ENCODE measurements around the gene PPP2CA.

The PPP2CA gene

GRCh38 chr5:134189031-134189430, 36.8 kb downstream of the PPP2CA start:
- H3K4me1 Mint-ChIP-seq, result peaks cover 3% of the 10 kb centered on the region
- no peaks in the 10 kb centered on the region for H3K36me3 Mint-ChIP-seq

GRCh38 chr5:134188092-134188491, 37.8 kb downstream of the PPP2CA start:
- Mint-ChIP-seq H3K9me3 (no peaks in the 10 kb centered on the region), H3K27me3 (no peaks in the 10 kb centered on the region), H3K4me3 (no peak overlapping the region), H3K4me1 (peaks cover 3% of the 10 kb centered on the region), H3K36me3 (no peaks in the 10 kb centered on the region), H3K27ac (no peak overlapping the region)
- DNase-seq (ENCODE audit: low spot score in 2 of 2) (no peak), ATAC-seq (ENCODE audit: low read depth) (no peak)

More at GRCh38 chr5:134189031-134189430, 36.8 kb downstream of the PPP2CA start:
- H3K27me3 Mint-ChIP-seq, result no peaks in the 10 kb centered on the region
- no peak overlapping the region for H3K27ac Mint-ChIP-seq
- no peaks in the 10 kb centered on the region for H3K9me3 Mint-ChIP-seq
- H3K4me3 Mint-ChIP-seq, result no peak overlapping the region
- ATAC-seq (ENCODE audit: low read depth) (no peak), DNase-seq (ENCODE audit: low spot score in 2 of 2) (no peak)

GRCh38 chr5:134184155-134185135, 41.4 kb downstream of the PPP2CA start:
- H3K27ac Mint-ChIP-seq, result no peak overlapping the region
- no peaks in the 10 kb centered on the region for H3K27me3 Mint-ChIP-seq
- H3K36me3 Mint-ChIP-seq, result no peaks in the 10 kb centered on the region
- ATAC-seq (ENCODE audit: low read depth) (peak; percentile 97), DNase-seq (ENCODE audit: low spot score in 2 of 2) (peak; percentile 77 to 82)
- no peak overlapping the region for H3K4me3 Mint-ChIP-seq
- H3K4me1 Mint-ChIP-seq, result peaks cover 3% of the 10 kb centered on the region
- H3K9me3 Mint-ChIP-seq, result no peaks in the 10 kb centered on the region

GRCh38 chr5:134183481-134183880, 42.4 kb downstream of the PPP2CA start:
- no peaks in the 10 kb centered on the region for H3K36me3 Mint-ChIP-seq
- H3K4me3 Mint-ChIP-seq, result no peak overlapping the region
- H3K27me3 Mint-ChIP-seq, result no peaks in the 10 kb centered on the region
- no peak for DNase-seq (ENCODE audit: low spot score in 2 of 2)
- H3K4me1 Mint-ChIP-seq, result peaks cover 3% of the 10 kb centered on the region
- no peaks in the 10 kb centered on the region for H3K9me3 Mint-ChIP-seq
- H3K27ac Mint-ChIP-seq, result no peak overlapping the region
- ATAC-seq (ENCODE audit: low read depth), result no peak

GRCh38 chr5:134178096-134178419, 47.8 kb downstream of the PPP2CA start:
- Mint-ChIP-seq H3K27me3 (no peaks in the 10 kb centered on the region), H3K9me3 (no peaks in the 10 kb centered on the region), H3K4me3 (peak overlapping the region; percentile 94), H3K27ac (peak overlapping the region; percentile 99), H3K36me3 (peaks cover 5% of the 10 kb centered on the region), H3K4me1 (peaks cover 16% of the 10 kb centered on the region)
- DNase-seq (ENCODE audit: low spot score in 2 of 2), result no peak
- ATAC-seq (ENCODE audit: low read depth), result no peak

GRCh38 chr5:134177369-134178095, 48.3 kb downstream of the PPP2CA start:
- peaks cover 16% of the 10 kb centered on the region for H3K4me1 Mint-ChIP-seq
- peaks cover 6% of the 10 kb centered on the region for H3K36me3 Mint-ChIP-seq
- no peaks in the 10 kb centered on the region for H3K27me3 Mint-ChIP-seq
- H3K9me3 Mint-ChIP-seq, result no peaks in the 10 kb centered on the region
- ATAC-seq (ENCODE audit: low read depth), result peak; percentile 31
- peak overlapping the region; percentile 99 for H3K27ac Mint-ChIP-seq
- peak in 1 of 2 donors; percentile 9 for DNase-seq (ENCODE audit: low spot score in 2 of 2)
- H3K4me3 Mint-ChIP-seq, result peak overlapping the region; percentile 94

- ATAC-seq (ENCODE audit: low read depth) (peak; percentile 85), DNase-seq (ENCODE audit: low spot score in 2 of 2) (peak; percentile 93 to 98)
- peak within 1 kb of the TSS; percentile 94 for H3K4me3 Mint-ChIP-seq
- H3K4me1 Mint-ChIP-seq, result peaks cover 19% of the 10 kb centered on the region
- H3K9me3 Mint-ChIP-seq, result no peaks in the 10 kb centered on the region
- H3K27me3 Mint-ChIP-seq, result no peaks in the 10 kb centered on the region
- peak within 1 kb of the TSS; percentile 99 for H3K27ac Mint-ChIP-seq
- peaks cover 11% of the 10 kb centered on the region for H3K36me3 Mint-ChIP-seq
These were observed 49.1 kb downstream of the PPP2CA start, which contains the start of gene SKP1 for GRCh38 chr5:134176511-134177368. Gene SKP1, minus strand, starts transcription at chr5:134176950. Its CDS starts 2,928 bp downstream, at chr5:134174022.

- H3K36me3 Mint-ChIP-seq, result peaks cover 16% of the 10 kb centered on the region
- H3K4me1 Mint-ChIP-seq, result peaks cover 25% of the 10 kb centered on the region
- H3K4me3 Mint-ChIP-seq, result peak overlapping the region; percentile 94
- peak overlapping the region; percentile 99 for H3K27ac Mint-ChIP-seq
- no peaks in the 10 kb centered on the region for H3K27me3 Mint-ChIP-seq
- H3K9me3 Mint-ChIP-seq, result no peaks in the 10 kb centered on the region
- ATAC-seq (ENCODE audit: low read depth) (peak; percentile 6), DNase-seq (ENCODE audit: low spot score in 2 of 2) (no peak)
These were observed 49.9 kb downstream of the PPP2CA start for GRCh38 chr5:134175921-134176510.

GRCh38 chr5:134174841-134175839, 50.7 kb downstream of the PPP2CA start:
- H3K4me3 Mint-ChIP-seq, result peak overlapping the region; percentile 46
- H3K27me3 Mint-ChIP-seq, result no peaks in the 10 kb centered on the region
- no peaks in the 10 kb centered on the region for H3K9me3 Mint-ChIP-seq
- peaks cover 25% of the 10 kb centered on the region for H3K4me1 Mint-ChIP-seq
- peaks cover 16% of the 10 kb centered on the region for H3K36me3 Mint-ChIP-seq
- H3K27ac Mint-ChIP-seq, result peak overlapping the region; percentile 99
- ATAC-seq (ENCODE audit: low read depth) (no peak), DNase-seq (ENCODE audit: low spot score in 2 of 2) (no peak)

GRCh38 chr5:134171972-134172371, 53.9 kb downstream of the PPP2CA start:
- Mint-ChIP-seq H3K27me3 (no peaks in the 10 kb centered on the region), H3K4me3 (no peak overlapping the region), H3K4me1 (peaks cover 28% of the 10 kb centered on the region), H3K27ac (no peak overlapping the region), H3K36me3 (peaks cover 22% of the 10 kb centered on the region), H3K9me3 (no peaks in the 10 kb centered on the region)
- no peak for DNase-seq (ENCODE audit: low spot score in 2 of 2)
- ATAC-seq (ENCODE audit: low read depth), result no peak

- H3K9me3 Mint-ChIP-seq, result no peaks in the 10 kb centered on the region
- no peak for DNase-seq (ENCODE audit: low spot score in 2 of 2)
- H3K36me3 Mint-ChIP-seq, result peaks cover 39% of the 10 kb centered on the region
These were observed 63.3 kb downstream of the PPP2CA start for GRCh38 chr5:134162592-134162991.

GRCh38 chr5:134161513-134162395, 64.1 kb downstream of the PPP2CA start:
- Mint-ChIP-seq H3K36me3 (peaks cover 39% of the 10 kb centered on the region), H3K27ac (no peak overlapping the region), H3K9me3 (no peaks in the 10 kb centered on the region), H3K4me3 (no peak overlapping the region), H3K27me3 (no peaks in the 10 kb centered on the region), H3K4me1 (peaks cover 3% of the 10 kb centered on the region)
- ATAC-seq (ENCODE audit: low read depth) (no peak), DNase-seq (ENCODE audit: low spot score in 2 of 2) (no peak)

More at GRCh38 chr5:134162592-134162991, 63.3 kb downstream of the PPP2CA start:
- Mint-ChIP-seq H3K27ac (no peak overlapping the region), H3K27me3 (no peaks in the 10 kb centered on the region), H3K4me3 (no peak overlapping the region), H3K4me1 (peaks cover 3% of the 10 kb centered on the region)
- no peak for ATAC-seq (ENCODE audit: low read depth)

Measured in memory B cell (primary cell).